COR-L47 (cell line): ENCODE data around the gene SPRR2F.

Experiments used
- DNase-seq: peaks from one replicate; lab custom pipeline; 2025; lab: John Stamatoyannopoulos, UW

Gene SPRR2F

DNA sequence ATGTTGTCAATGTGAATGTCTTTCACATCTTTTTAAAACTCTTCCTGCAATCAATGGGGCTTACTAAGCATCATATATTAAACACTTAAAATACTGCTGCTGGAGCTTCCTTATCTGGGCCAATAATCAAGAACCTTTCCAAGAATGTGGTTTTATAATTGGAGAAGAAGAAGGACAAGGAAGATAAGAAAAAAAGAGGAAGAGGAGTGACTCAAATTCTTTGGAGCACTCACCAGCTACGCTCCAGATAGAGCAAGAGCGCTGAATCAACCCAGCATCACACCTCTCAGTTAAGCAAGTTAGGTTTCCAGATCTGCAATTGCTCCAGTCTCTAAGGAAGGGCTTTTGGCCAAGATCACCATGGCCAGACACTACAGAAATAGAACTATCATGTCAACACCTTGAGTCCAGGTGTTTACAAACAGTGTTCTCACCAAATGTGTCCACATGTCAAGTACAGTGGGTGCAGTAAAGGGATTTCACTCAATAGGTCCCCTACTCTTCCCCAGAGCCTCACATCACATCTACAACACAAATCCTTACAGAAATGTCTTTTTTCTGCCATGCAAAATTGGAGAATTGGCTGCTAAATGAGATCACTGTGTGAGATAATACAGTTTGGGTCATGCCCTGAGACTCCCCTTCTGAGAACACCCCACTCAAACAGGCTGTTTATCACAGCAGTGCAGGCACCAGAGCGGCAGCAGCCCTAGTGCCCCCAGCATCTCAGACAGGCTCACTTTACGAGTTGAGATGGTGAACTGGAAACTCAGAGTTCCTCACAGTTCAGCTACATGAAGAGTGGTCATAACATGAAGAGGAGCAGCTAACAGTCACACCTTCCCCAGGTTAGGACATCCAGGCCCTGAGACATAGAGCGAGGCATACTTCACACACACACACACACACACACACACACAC, 40.2 kb downstream of the SPRR2F start:
- no peak for DNase-seq

DNA sequence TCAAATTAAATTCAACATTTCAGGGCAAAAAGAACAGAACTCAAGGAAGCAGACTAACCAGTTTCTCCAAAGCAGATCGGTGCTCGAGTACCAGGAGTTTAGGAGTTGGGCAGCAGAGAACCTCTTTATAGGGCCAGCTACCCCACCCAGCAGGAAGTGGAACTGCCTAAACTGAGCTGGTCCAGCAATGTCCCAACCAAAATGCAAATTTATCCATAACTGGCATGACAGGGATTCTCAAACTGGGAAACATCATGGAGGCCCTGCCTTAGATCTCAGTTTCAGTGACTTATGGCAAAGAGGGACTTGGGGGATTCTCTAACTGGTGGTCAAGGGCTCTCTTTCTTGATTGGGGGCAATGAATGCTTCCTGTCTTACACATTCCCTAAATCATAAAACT, 41.8 kb downstream of the SPRR2F start, which contains the start of gene SPRR2B:
Gene SPRR2B, minus strand, starts transcription at position 101 of the 400 bp plus-strand sequence. CDS start 772 bp downstream, outside the sequence.
- no peak for DNase-seq

DNA sequence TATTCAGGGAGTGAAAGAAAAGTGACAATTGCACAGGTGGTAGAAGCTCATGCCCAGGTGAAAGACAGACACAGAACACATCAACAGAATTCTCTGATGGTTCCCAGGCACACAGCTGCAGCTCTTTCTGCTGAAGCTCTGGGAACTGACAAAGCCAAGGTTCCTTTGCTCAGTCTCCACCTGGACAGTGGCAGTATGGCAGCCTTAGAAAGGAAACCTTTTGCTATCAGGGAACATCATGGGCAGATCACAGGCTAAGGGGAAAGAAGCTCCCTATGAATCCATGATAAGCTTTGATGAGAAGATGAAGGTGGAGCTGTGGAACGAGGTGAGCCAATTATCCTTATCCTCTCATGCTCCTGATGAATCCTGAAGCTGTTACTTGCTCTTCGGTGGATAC, 43.1 kb downstream of the SPRR2F start:
- DNase-seq = no peak
